ENCODE measurements around the gene EPB41. TPM values are rescaled to one million over a fixed set of nuclear protein-coding genes. Genes with fewer than 3 reads are reported as not detected.

Gene EPB41
- total RNA-seq, 1 donor from 2014 or later = 82.9 TPM

- peak overlapping the region; percentile 92 for H3K27ac Mint-ChIP-seq
- peak; percentile 89 for DNase-seq (ENCODE audit: extremely low spot score, unreplicated experiment)
- peaks cover 25% of the 10 kb centered on the region for H3K27me3 Mint-ChIP-seq
- H3K9me3 Mint-ChIP-seq = no peaks in the 10 kb centered on the region
- H3K4me3 Mint-ChIP-seq = peak overlapping the region; percentile 88
- TF ChIP-seq, protein P1, sequence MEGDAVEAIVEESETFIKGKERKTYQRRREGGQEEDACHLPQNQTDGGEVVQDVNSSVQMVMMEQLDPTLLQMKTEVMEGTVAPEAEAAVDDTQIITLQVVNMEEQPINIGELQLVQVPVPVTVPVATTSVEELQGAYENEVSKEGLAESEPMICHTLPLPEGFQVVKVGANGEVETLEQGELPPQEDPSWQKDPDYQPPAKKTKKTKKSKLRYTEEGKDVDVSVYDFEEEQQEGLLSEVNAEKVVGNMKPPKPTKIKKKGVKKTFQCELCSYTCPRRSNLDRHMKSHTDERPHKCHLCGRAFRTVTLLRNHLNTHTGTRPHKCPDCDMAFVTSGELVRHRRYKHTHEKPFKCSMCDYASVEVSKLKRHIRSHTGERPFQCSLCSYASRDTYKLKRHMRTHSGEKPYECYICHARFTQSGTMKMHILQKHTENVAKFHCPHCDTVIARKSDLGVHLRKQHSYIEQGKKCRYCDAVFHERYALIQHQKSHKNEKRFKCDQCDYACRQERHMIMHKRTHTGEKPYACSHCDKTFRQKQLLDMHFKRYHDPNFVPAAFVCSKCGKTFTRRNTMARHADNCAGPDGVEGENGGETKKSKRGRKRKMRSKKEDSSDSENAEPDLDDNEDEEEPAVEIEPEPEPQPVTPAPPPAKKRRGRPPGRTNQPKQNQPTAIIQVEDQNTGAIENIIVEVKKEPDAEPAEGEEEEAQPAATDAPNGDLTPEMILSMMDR (conservative IDR thresholded peaks at IDR 0.05) = peak; percentile 80
- H3K4me1 Mint-ChIP-seq (ENCODE audit: unreplicated experiment) = peaks cover 9% of the 10 kb centered on the region
- H3K36me3 Mint-ChIP-seq = no peaks in the 10 kb centered on the region
Measured at GRCh38 chr1:29124366-29125236, 210.2 kb downstream of the EPB41 start.

DNA sequence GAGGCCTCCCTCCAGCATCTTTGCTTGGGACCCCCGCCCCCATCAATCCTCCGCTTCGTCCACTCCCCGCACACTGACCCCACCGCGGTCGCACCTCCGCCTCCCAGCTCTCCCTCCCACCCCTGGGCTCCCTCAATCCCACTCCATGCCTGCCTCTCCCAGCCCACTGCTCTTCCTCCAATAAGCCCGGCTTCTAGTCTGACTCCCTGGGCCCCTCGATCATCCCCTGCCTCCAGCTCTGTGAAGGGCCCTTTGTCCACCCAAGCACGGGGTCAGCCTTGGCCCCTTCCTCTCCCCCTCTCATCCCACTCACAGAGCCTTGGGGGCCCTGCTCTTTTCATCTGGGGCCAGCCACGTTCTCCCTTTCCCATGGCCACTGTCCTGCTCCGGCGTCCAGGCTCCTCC is 210.9 kb downstream of the EPB41 start:
- Mint-ChIP-seq H3K4me3 (peak overlapping the region; percentile 88), H3K9me3 (no peaks in the 10 kb centered on the region), H3K4me1 (ENCODE audit: unreplicated experiment) (peaks cover 10% of the 10 kb centered on the region), H3K36me3 (no peaks in the 10 kb centered on the region), H3K27me3 (peaks cover 19% of the 10 kb centered on the region), H3K27ac (peak overlapping the region; percentile 92)
- no peak for DNase-seq (ENCODE audit: extremely low spot score, unreplicated experiment)
- TF ChIP-seq, protein P1 (conservative IDR thresholded peaks at IDR 0.05) = no peak

GRCh38 chr1:29125788-29126187 is 211.4 kb downstream of the EPB41 start:
- no peaks in the 10 kb centered on the region for H3K36me3 Mint-ChIP-seq
- H3K9me3 Mint-ChIP-seq = no peaks in the 10 kb centered on the region
- no peak for DNase-seq (ENCODE audit: extremely low spot score, unreplicated experiment)
- H3K4me3 Mint-ChIP-seq = peak overlapping the region; percentile 88
- H3K27ac Mint-ChIP-seq = peak overlapping the region; percentile 92
- peaks cover 14% of the 10 kb centered on the region for H3K4me1 Mint-ChIP-seq (ENCODE audit: unreplicated experiment)
- peaks cover 14% of the 10 kb centered on the region for H3K27me3 Mint-ChIP-seq
- TF ChIP-seq, protein P1 (conservative IDR thresholded peaks at IDR 0.05) = no peak

DNA sequence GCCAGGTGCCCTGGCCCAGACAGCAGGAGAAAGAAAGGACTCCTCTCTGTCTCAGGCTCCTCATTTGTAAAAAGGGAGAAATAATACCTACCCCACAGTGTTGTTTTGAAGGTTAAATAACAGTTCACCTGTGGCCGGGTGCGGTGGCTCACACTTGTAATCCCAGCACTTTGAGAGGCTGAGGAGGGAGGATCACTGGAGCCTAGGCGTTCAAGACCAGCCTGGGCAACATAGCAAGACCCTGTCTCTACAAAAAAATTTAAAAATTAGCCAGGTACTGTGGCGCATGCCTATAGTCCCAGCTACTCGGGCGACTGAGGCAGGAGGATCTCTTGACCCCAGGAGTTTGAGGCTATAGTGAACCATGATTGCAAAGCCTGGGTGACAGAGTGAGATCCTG is 211.8 kb downstream of the EPB41 start:
- Mint-ChIP-seq H3K9me3 (no peaks in the 10 kb centered on the region), H3K27ac (peak overlapping the region; percentile 92), H3K4me3 (peak overlapping the region; percentile 88), H3K36me3 (no peaks in the 10 kb centered on the region), H3K4me1 (ENCODE audit: unreplicated experiment) (peaks cover 14% of the 10 kb centered on the region), H3K27me3 (peaks cover 12% of the 10 kb centered on the region)
- TF ChIP-seq, protein P1 (conservative IDR thresholded peaks at IDR 0.05) = no peak
- no peak for DNase-seq (ENCODE audit: extremely low spot score, unreplicated experiment)

- TF ChIP-seq, protein P1 (conservative IDR thresholded peaks at IDR 0.05) = no peak
- Mint-ChIP-seq H3K4me1 (ENCODE audit: unreplicated experiment) (peaks cover 14% of the 10 kb centered on the region), H3K27ac (no peak overlapping the region), H3K9me3 (no peaks in the 10 kb centered on the region), H3K4me3 (no peak overlapping the region), H3K36me3 (no peaks in the 10 kb centered on the region), H3K27me3 (peaks cover 9% of the 10 kb centered on the region)
- no peak for DNase-seq (ENCODE audit: extremely low spot score, unreplicated experiment)
Measured at GRCh38 chr1:29128739-29129138, 214.4 kb downstream of the EPB41 start.
